Aortic smooth muscle cell (primary cell): ENCODE data around the gene TOR3A. TPM values are rescaled to one million over a fixed set of nuclear protein-coding genes. Genes with fewer than 3 reads are reported as not detected.

ENCODE experiments used
- total RNA-seq: library from RNA; depleted of rRNA; stranded (reverse); fragments of >200 nt; gene quantifications from 2 replicates; pipeline ENCODE4 v1.2.3, GENCODE V29; 2014

Gene TOR3A
- total RNA-seq: 21.0 and 33.8 TPM in 2 replicates

GRCh38 chr1:179081687-179082332 lies at the start of gene TOR3A:
TOR3A (plus strand) TSS chr1:179082070; CDS start chr1:179082129, 59 bp downstream.

Other genes with a start within 250 kb of the TOR3A start
- 14.1 and 16.4 TPM in 2 replicates for gene ANGPTL1, start 211.0 kb upstream of the TOR3A start, total RNA-seq
- 44.2 and 46.0 TPM in 2 replicates for gene FAM20B, start 56.2 kb upstream of the TOR3A start, total RNA-seq
- gene ABL2, start 147.6 kb downstream of the TOR3A start, total RNA-seq: 48.9 and 67.8 TPM in 2 replicates
- 19.7 and 24.2 TPM in 2 replicates for gene SOAT1, start 211.7 kb downstream of the TOR3A start, total RNA-seq